ENCODE results near the gene SPG11.
"Not testable (repeated sequence)": the region's sequence is repeated elsewhere in the genome, so short reads cannot be mapped to it uniquely, and the experiment has no call there.

The SPG11 gene

GRCh38 chr15:44549152-44549551, 114.3 kb downstream of the SPG11 start:
- H2BK120ac ChIP-seq (ENCODE audit: low read depth, low read length); H3K4ac ChIP-seq (ENCODE audit: low read length); H3K27ac ChIP-seq (replicated peaks; ENCODE audit: low read length); H2BK15ac ChIP-seq (ENCODE audit: low read length); H3K27me3 ChIP-seq (ENCODE audit: control insufficient read depth in 3 of 3, insufficient read depth in 3 of 3, low read depth in 1 of 3, low read length in 3 of 3); H4K8ac ChIP-seq (ENCODE audit: low read depth, low read length); H3K9ac ChIP-seq (ENCODE audit: low read depth, low read length, poor library complexity); H3K4me3 ChIP-seq (ENCODE audit: low read length in 2 of 2); H3K18ac ChIP-seq (ENCODE audit: low read length); H3K79me1 ChIP-seq (ENCODE audit: low read depth, low read length); H3K4me1 ChIP-seq (ENCODE audit: control insufficient read depth in 2 of 2, insufficient read depth in 1 of 2, low read depth in 1 of 2, low read length in 2 of 2); DNase-seq (ENCODE audit: low spot score); H3K14ac ChIP-seq (ENCODE audit: low read length); H2BK5ac ChIP-seq (ENCODE audit: low read length); H3K4me2 ChIP-seq (ENCODE audit: insufficient read depth, low read length, poor library complexity, severe bottlenecking); H2AK5ac ChIP-seq (ENCODE audit: low read depth, low read length); H2AFZ ChIP-seq (ENCODE audit: low read length); H3K9me3 ChIP-seq (replicated peaks in 1 of 2; ENCODE audit: control insufficient read depth in 2 of 2, insufficient read depth in 1 of 2, low read depth in 1 of 2, low read length in 2 of 2); H2BK12ac ChIP-seq (ENCODE audit: low read length); H3K23ac ChIP-seq (ENCODE audit: low read depth, low read length, poor library complexity); H4K91ac ChIP-seq (ENCODE audit: low read depth, low read length, poor library complexity): not testable (repeated sequence)
- H3K36me3 ChIP-seq (replicated peaks in 1 of 2; ENCODE audit: control insufficient read depth in 2 of 2, insufficient read depth in 2 of 2, low read length in 2 of 2): peaks cover 6 to 51% of the 10 kb centered on the region in 2 donors
- no CpG with 5 or more reads among the region's 9 CpGs for WGBS, 2 donors (ENCODE audit: extremely low coverage in 2 of 2, insufficient read length in 2 of 2, insufficient replicate concordance in 1 of 2)

- Histone ChIP-seq H3K4me1 (ENCODE audit: control insufficient read depth in 2 of 2, insufficient read depth in 1 of 2, low read depth in 1 of 2, low read length in 2 of 2) (no peaks in the 10 kb centered on the region), H3K9ac (ENCODE audit: low read depth, low read length, poor library complexity) (no peak overlapping the region), H3K27ac (replicated peaks; ENCODE audit: low read length) (no peak overlapping the region), H3K4ac (ENCODE audit: low read length) (no peak overlapping the region), H3K18ac (ENCODE audit: low read length) (no peak overlapping the region), H3K14ac (ENCODE audit: low read length) (no peak overlapping the region), H3K27me3 (ENCODE audit: control insufficient read depth in 3 of 3, insufficient read depth in 3 of 3, low read depth in 1 of 3, low read length in 3 of 3) (no peaks in the 10 kb centered on the region), H2AFZ (ENCODE audit: low read length) (no peak overlapping the region), H2BK120ac (ENCODE audit: low read depth, low read length) (no peak overlapping the region), H3K4me3 (ENCODE audit: low read length in 2 of 2) (no peak overlapping the region), H4K91ac (ENCODE audit: low read depth, low read length, poor library complexity) (no peak overlapping the region), H3K79me1 (ENCODE audit: low read depth, low read length) (no peaks in the 10 kb centered on the region), H3K36me3 (replicated peaks in 1 of 2; ENCODE audit: control insufficient read depth in 2 of 2, insufficient read depth in 2 of 2, low read length in 2 of 2) (peaks cover 2 to 49% of the 10 kb centered on the region in 2 donors), H4K8ac (ENCODE audit: low read depth, low read length) (no peak overlapping the region), H3K9me3 (replicated peaks in 1 of 2; ENCODE audit: control insufficient read depth in 2 of 2, insufficient read depth in 1 of 2, low read depth in 1 of 2, low read length in 2 of 2) (no peaks in the 10 kb centered on the region), H2BK12ac (ENCODE audit: low read length) (no peak overlapping the region), H3K4me2 (ENCODE audit: insufficient read depth, low read length, poor library complexity, severe bottlenecking) (no peak overlapping the region), H2BK5ac (ENCODE audit: low read length) (no peak overlapping the region), H3K23ac (ENCODE audit: low read depth, low read length, poor library complexity) (no peak overlapping the region), H2BK15ac (ENCODE audit: low read length) (no peak overlapping the region), H2AK5ac (ENCODE audit: low read depth, low read length) (no peak overlapping the region)
- no peak for DNase-seq (ENCODE audit: low spot score)
- WGBS, 2 donors (ENCODE audit: extremely low coverage in 2 of 2, insufficient read length in 2 of 2, insufficient replicate concordance in 1 of 2): no CpG with 5 or more reads among the region's 5 CpGs
Observed at GRCh38 chr15:44545913-44546802, 117.3 kb downstream of the SPG11 start.

GRCh38 chr15:44544745-44545144, 118.7 kb downstream of the SPG11 start:
- H2BK12ac ChIP-seq (ENCODE audit: low read length); H2BK120ac ChIP-seq (ENCODE audit: low read depth, low read length); H3K14ac ChIP-seq (ENCODE audit: low read length); H3K4ac ChIP-seq (ENCODE audit: low read length); H4K91ac ChIP-seq (ENCODE audit: low read depth, low read length, poor library complexity); DNase-seq (ENCODE audit: low spot score); H2AK5ac ChIP-seq (ENCODE audit: low read depth, low read length); H2BK15ac ChIP-seq (ENCODE audit: low read length); H3K23ac ChIP-seq (ENCODE audit: low read depth, low read length, poor library complexity); H3K9ac ChIP-seq (ENCODE audit: low read depth, low read length, poor library complexity); H3K27ac ChIP-seq (replicated peaks; ENCODE audit: low read length); H3K9me3 ChIP-seq (replicated peaks in 1 of 2; ENCODE audit: control insufficient read depth in 2 of 2, insufficient read depth in 1 of 2, low read depth in 1 of 2, low read length in 2 of 2); H2BK5ac ChIP-seq (ENCODE audit: low read length); H3K4me2 ChIP-seq (ENCODE audit: insufficient read depth, low read length, poor library complexity, severe bottlenecking); H3K79me1 ChIP-seq (ENCODE audit: low read depth, low read length); H3K18ac ChIP-seq (ENCODE audit: low read length); H3K4me3 ChIP-seq (ENCODE audit: low read length in 2 of 2); H2AFZ ChIP-seq (ENCODE audit: low read length); H3K27me3 ChIP-seq (ENCODE audit: control insufficient read depth in 3 of 3, insufficient read depth in 3 of 3, low read depth in 1 of 3, low read length in 3 of 3); H4K8ac ChIP-seq (ENCODE audit: low read depth, low read length); H3K4me1 ChIP-seq (ENCODE audit: control insufficient read depth in 2 of 2, insufficient read depth in 1 of 2, low read depth in 1 of 2, low read length in 2 of 2): not testable (repeated sequence)
- peaks cover 4 to 49% of the 10 kb centered on the region in 2 donors for H3K36me3 ChIP-seq (replicated peaks in 1 of 2; ENCODE audit: control insufficient read depth in 2 of 2, insufficient read depth in 2 of 2, low read length in 2 of 2)
- WGBS, 2 donors (ENCODE audit: extremely low coverage in 2 of 2, insufficient read length in 2 of 2, insufficient replicate concordance in 1 of 2): no CpG with 5 or more reads among the region's 5 CpGs

GRCh38 chr15:44542596-44542995, 120.9 kb downstream of the SPG11 start:
- H2BK12ac ChIP-seq (ENCODE audit: low read length): no peak overlapping the region
- H3K4me2 ChIP-seq (ENCODE audit: insufficient read depth, low read length, poor library complexity, severe bottlenecking): no peak overlapping the region
- no peak overlapping the region for H2AK5ac ChIP-seq (ENCODE audit: low read depth, low read length)
- no peak for DNase-seq (ENCODE audit: low spot score)
- H3K23ac ChIP-seq (ENCODE audit: low read depth, low read length, poor library complexity): no peak overlapping the region
- no peak overlapping the region for H2BK120ac ChIP-seq (ENCODE audit: low read depth, low read length)
- H3K36me3 ChIP-seq (replicated peaks in 1 of 2; ENCODE audit: control insufficient read depth in 2 of 2, insufficient read depth in 2 of 2, low read length in 2 of 2): peaks cover 6 to 46% of the 10 kb centered on the region in 2 donors
- H3K9me3 ChIP-seq (replicated peaks in 1 of 2; ENCODE audit: control insufficient read depth in 2 of 2, insufficient read depth in 1 of 2, low read depth in 1 of 2, low read length in 2 of 2): no peaks in the 10 kb centered on the region
- H2AFZ ChIP-seq (ENCODE audit: low read length): no peak overlapping the region
- H3K79me1 ChIP-seq (ENCODE audit: low read depth, low read length): no peaks in the 10 kb centered on the region
- H3K9ac ChIP-seq (ENCODE audit: low read depth, low read length, poor library complexity): no peak overlapping the region
- H3K14ac ChIP-seq (ENCODE audit: low read length): no peak overlapping the region
- no peak overlapping the region for H3K4ac ChIP-seq (ENCODE audit: low read length)
- H3K18ac ChIP-seq (ENCODE audit: low read length): no peak overlapping the region
- no peak overlapping the region for H4K8ac ChIP-seq (ENCODE audit: low read depth, low read length)
- peaks cover 4 to 5% of the 10 kb centered on the region in 2 donors for H3K4me1 ChIP-seq (ENCODE audit: control insufficient read depth in 2 of 2, insufficient read depth in 1 of 2, low read depth in 1 of 2, low read length in 2 of 2)
- no peak overlapping the region for H2BK15ac ChIP-seq (ENCODE audit: low read length)
- no peak overlapping the region for H3K27ac ChIP-seq (replicated peaks; ENCODE audit: low read length)
- no peak overlapping the region for H2BK5ac ChIP-seq (ENCODE audit: low read length)
- no peak overlapping the region for H3K4me3 ChIP-seq (ENCODE audit: low read length in 2 of 2)
- no peak overlapping the region for H4K91ac ChIP-seq (ENCODE audit: low read depth, low read length, poor library complexity)
- H3K27me3 ChIP-seq (ENCODE audit: control insufficient read depth in 3 of 3, insufficient read depth in 3 of 3, low read depth in 1 of 3, low read length in 3 of 3): no peaks in the 10 kb centered on the region
